ENCODE data around the gene SPAG16.

GRCh38 chr2:213238753-213239495 is 45.3 kb upstream of the SPAG16 start:
- TF ChIP-seq POLR2A (IDR thresholded peaks at IDR 0.05) (no peak), CTCF (IDR thresholded peaks at IDR 0.05) (no peak)

All from body of pancreas (tissue), 4 donors.